IPS-18c (cell line): ENCODE data around the gene OSBPL5.
A peak's percentile ranks its signal among the peaks of the same experiment; 100 is the strongest.

ENCODE experiments used
- H3K4me3 ChIP-seq: 2 replicates; pipeline ENCODE4 v1.7.0; 2013; ENCODE audit warnings: low read depth, mild to moderate bottlenecking, low read length, moderate library complexity; ENCODE audit not compliant: insufficient read depth
- H3K9me3 ChIP-seq: one replicate; pipeline ENCODE4 v1.6.1; 2013; ENCODE audit warnings: mild to moderate bottlenecking, low read length, moderate library complexity; ENCODE audit not compliant: control insufficient read depth, insufficient read depth

The OSBPL5 gene, protein sequence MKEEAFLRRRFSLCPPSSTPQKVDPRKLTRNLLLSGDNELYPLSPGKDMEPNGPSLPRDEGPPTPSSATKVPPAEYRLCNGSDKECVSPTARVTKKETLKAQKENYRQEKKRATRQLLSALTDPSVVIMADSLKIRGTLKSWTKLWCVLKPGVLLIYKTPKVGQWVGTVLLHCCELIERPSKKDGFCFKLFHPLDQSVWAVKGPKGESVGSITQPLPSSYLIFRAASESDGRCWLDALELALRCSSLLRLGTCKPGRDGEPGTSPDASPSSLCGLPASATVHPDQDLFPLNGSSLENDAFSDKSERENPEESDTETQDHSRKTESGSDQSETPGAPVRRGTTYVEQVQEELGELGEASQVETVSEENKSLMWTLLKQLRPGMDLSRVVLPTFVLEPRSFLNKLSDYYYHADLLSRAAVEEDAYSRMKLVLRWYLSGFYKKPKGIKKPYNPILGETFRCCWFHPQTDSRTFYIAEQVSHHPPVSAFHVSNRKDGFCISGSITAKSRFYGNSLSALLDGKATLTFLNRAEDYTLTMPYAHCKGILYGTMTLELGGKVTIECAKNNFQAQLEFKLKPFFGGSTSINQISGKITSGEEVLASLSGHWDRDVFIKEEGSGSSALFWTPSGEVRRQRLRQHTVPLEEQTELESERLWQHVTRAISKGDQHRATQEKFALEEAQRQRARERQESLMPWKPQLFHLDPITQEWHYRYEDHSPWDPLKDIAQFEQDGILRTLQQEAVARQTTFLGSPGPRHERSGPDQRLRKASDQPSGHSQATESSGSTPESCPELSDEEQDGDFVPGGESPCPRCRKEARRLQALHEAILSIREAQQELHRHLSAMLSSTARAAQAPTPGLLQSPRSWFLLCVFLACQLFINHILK

GRCh38 chr11:3165152-3165705 is at the start of gene OSBPL5:
OSBPL5 (minus strand) TSS chr11:3165310; CDS start chr11:3129148, 36,162 bp downstream.
- peak within 1 kb of the TSS; percentile 68 for H3K4me3 ChIP-seq
- H3K9me3 ChIP-seq = no peaks in the 10 kb centered on the region

- no peak overlapping the region for H3K4me3 ChIP-seq
- peaks cover 4% of the 10 kb centered on the region for H3K9me3 ChIP-seq
Measured at GRCh38 chr11:3214420-3214699, 49.2 kb upstream of the OSBPL5 start.

DNA sequence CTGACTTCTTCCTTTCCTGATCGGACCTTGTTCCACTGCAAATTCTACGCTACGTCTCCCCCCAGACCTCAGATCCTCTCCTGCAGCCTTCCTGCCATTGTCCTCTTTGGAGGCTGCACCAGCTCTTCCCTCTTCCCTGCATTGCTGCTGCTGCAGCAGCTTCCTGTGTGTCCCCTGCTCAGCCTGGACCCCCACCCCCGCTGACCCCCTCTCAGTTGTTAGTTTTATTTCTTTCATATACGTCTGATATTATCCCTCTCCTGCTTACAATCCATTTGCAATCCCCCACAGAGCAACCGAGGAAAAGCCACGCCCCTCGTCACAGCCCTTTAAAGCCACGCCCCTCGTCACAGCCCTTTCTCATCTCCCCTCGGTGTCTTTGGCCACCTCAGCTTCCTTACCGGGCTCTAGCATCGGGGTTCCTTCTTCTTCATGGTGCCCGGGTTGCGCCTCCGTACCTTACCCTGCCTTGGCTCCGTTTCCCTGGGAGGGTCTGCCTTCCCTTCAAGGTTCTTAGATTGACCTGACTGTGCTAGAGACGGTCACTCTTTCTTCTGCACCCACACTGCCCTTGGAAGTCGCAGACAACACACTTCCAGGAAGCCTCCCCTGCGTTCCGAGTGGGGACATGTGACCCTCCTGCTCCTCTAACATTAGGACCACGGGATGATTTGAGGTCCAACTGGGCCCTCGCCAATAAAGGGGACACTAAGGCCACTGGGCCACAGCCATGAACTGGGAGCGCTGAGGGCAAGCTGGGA is 48.7 kb upstream of the OSBPL5 start:
- Histone ChIP-seq H3K4me3 (no peak overlapping the region), H3K9me3 (peaks cover 4% of the 10 kb centered on the region)

- peaks cover 4% of the 10 kb centered on the region for H3K9me3 ChIP-seq
- H3K4me3 ChIP-seq = no peak overlapping the region
Measured at GRCh38 chr11:3208272-3208671, 43.2 kb upstream of the OSBPL5 start.

DNA sequence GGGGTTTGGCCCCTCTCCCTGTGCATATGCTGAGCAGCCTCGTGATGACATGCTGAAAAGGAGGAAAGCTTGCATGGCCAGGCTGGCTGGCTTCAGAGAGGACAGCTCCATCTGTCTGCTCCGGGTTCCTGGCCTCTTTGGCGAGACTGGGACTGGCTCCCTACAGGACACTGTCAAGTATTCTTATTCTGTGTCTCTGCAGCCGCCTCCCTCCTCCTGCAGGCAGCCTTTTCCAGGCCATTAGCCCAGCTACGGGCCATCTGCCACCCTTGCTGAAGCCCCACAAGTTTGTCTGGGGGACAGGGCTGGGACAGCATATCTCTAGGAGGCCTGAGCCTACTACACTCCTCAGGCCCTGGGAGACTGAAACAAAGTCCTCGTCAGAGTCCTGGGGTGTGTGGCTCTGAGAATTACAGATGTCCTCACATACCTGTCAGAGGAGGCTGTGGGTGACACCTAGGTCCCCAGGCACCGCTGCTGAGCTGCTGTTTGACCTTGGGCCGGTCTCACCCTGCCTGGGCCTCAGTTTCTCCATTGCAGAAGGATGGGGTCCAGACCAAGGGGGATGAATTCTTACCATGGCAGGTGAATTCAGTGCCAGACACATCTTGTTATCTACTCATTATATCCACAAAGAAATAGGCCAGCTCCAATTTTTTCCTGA is 42.5 kb upstream of the OSBPL5 start:
- H3K4me3 ChIP-seq = no peak overlapping the region

DNA sequence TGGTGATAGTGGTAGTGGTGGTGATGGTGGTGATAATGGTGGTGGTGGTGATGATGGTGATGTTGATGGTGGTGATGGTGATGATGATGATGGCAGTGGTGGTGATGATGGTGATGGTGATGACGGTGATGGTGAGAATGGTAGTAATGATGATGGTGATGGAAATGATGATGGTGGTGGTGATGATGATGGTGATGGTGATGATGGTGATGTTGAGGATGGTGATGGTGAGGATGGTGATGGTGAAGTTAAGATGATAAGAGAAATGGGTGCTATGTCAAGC is 41.8 kb upstream of the OSBPL5 start:
- peaks cover 4% of the 10 kb centered on the region for H3K9me3 ChIP-seq
- H3K4me3 ChIP-seq = no peak overlapping the region; the same call in 1 of the 2 replicates

More for the DNA sequence above, 42.5 kb upstream of the OSBPL5 start:
- H3K9me3 ChIP-seq = peaks cover 4% of the 10 kb centered on the region

GRCh38 chr11:3206156-3206921 is 41.2 kb upstream of the OSBPL5 start:
- H3K9me3 ChIP-seq = no peaks in the 10 kb centered on the region

DNA sequence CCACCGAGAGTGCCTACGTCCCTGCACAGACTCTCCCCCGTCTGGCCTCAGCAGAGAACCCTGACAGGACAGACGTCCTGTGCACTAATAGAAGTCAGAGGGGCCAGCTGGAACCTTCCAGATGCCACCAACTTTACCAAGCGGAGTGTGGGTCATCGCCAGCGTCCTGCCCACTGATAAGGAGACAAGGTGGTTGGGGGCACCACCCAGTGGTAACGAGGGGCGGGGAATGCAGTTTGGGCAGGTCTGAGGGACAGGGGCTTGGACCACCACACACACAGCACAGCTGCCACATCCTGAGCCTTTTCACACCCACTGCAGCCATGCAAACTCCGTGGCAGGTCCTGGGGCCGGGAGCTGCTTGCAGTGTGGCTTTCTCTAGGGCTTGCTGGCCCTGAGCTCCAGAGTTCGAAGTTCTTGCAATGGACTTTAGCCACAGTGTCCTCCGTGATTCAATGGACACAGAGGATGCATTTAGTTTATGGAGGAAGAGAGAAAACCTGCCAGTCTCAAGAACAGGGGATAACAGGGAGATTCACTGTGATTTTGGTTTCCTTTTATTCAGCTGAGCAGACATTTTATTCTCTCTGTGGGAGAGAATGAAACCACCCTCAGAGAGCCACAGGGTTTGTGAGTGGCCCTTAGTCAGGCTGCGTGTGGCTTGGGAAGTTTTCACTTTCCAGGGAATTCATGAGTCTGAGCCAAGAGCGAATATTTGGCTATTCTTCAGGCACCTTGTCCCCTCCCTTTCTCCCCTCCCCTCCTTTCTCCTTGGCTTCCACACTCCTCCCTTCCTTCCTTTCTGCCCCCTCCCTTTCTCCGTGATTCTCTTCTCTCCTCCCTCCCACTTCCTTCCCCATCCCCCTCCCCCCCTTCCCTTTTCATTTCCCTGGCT is 40.4 kb upstream of the OSBPL5 start:
- no peak overlapping the region for H3K4me3 ChIP-seq
- H3K9me3 ChIP-seq = no peaks in the 10 kb centered on the region

More at GRCh38 chr11:3206156-3206921, 41.2 kb upstream of the OSBPL5 start:
- H3K4me3 ChIP-seq = no peak overlapping the region; the same call in 1 of the 2 replicates

DNA sequence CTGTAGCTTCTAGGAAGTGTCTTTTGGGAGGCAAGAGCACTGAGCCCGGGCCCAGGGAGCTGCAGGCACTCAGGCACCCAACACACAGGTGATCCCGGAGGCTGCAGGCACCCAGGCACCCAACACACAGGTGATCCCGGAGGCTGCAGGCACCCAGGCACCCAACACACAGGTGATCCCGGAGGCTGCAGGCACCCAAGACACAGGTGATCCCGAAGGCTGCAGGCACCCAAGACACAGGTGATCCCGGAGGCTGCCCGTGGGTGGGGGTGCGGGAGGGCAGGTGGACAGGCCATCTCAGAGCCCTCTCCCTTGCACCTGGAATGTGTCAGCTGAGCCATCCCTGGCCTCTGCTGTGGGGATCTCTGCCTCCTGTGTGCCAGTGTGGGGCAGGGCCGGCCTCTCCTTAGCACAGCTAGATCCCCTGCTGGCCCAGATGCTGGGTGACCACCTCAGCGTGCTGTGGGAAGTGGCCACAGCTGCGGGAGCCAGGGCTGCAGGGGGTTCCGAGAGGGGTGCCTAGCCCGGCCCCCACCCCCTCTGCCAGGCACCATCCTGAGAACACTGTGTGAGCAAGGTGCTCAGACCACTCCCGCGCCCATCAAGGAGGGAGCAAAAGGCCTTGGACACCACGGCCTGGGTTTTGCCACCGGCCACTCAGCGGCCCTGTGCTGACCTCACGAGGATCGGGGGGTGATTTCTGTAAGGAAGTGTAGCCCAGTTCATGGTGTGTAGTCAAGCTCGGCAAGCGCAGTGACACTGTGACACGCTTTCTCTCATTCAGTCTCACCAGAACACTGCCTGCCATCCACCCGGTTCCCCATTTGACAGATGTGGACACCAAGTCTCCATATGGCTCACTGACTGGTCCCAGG is 39.3 kb upstream of the OSBPL5 start:
- Histone ChIP-seq H3K9me3 (no peaks in the 10 kb centered on the region), H3K4me3 (no peak overlapping the region)

- Histone ChIP-seq H3K9me3 (no peaks in the 10 kb centered on the region), H3K4me3 (peak overlapping the region; percentile 44)
Measured at GRCh38 chr11:3203221-3204043, 38.3 kb upstream of the OSBPL5 start.

DNA sequence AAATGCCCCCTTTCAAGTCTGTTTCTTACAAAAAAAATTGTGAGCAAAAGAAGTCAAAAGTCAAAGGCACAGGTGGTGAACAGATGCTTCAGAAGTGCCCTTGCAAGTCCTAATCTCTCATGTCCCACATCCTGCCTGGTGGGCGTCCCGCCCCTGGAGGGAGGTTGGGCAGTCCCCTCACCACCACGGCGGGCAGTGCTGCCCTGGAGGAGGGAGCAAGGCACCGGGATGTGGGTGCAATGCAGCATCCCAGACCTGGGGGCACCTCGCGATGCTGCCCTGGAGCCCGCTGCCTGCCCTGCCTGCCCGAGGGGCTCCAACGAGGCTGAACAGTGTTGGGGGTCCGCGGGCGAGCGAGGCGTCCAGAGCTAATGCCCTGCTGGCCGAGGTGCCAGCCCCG is 37.6 kb upstream of the OSBPL5 start:
- Histone ChIP-seq H3K4me3 (peak overlapping the region; percentile 44; the same call in 1 of the 2 replicates), H3K9me3 (no peaks in the 10 kb centered on the region)

DNA sequence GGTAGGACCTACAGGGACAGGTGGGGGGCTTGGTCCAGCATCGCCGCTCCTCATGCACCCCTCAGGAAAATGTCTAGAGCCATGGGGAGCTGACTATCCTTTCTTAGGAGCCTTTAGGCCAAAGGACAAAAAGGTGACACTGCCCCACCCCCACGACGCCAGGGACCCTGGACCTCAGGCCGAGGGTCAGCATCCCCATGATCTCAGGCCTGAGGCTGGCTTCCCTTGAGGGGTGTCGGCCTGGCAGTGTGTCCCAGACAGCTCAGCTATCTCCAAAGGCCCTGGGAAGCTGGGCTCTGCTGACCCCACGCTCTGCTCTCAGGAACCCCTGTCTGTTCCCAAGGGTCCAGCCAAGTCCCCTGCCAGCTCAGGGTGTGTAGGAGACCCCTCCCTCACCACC is 37.2 kb upstream of the OSBPL5 start:
- Histone ChIP-seq H3K4me3 (no peak overlapping the region), H3K9me3 (no peaks in the 10 kb centered on the region)

GRCh38 chr11:3201677-3202181 is 36.6 kb upstream of the OSBPL5 start:
- Histone ChIP-seq H3K9me3 (no peaks in the 10 kb centered on the region), H3K4me3 (no peak overlapping the region)

GRCh38 chr11:3201112-3201581 is 36.0 kb upstream of the OSBPL5 start:
- H3K4me3 ChIP-seq = no peak overlapping the region

More at GRCh38 chr11:3201112-3201581, 36.0 kb upstream of the OSBPL5 start:
- no peaks in the 10 kb centered on the region for H3K9me3 ChIP-seq
